ENCODE data around the gene BPIFA3.

DNA sequence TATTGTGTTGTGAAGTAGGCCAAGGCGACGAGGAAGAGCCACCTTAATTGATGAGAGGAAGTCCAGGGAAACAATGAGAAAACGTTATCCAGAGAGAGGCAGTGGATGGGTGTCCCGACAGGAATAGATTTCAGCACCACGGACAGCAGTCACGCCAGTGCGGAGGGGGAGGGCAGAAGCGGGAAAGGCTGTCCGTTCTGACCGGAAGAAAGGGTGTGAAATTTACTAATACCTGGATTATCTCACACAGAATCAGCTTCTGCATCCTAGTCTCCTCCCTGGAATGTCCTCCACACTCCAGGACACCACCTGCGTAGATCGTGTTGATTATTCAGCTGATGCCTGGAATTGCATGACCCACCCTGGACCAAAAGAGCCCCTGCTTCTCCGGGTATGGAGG, 7.4 kb upstream of the BPIFA3 start:
- TF ChIP-seq EZH2 (IDR thresholded peaks at IDR 0.05) (no peak), POLR2AphosphoS5 (IDR thresholded peaks at IDR 0.05; ENCODE audit: borderline replicate concordance, low read depth, low read length) (no peak), FOXP2 (optimal IDR thresholded peaks at IDR 0.05; ENCODE audit: control extremely low read depth, extremely low read length, insufficient read depth) (no peak)
